HT-29 (cell line): ENCODE data around the gene DSG2. TPM values are rescaled to one million over a fixed set of nuclear protein-coding genes. Genes with fewer than 3 reads are reported as not detected.

Experiments
- DNase-seq: peaks from one replicate; pipeline ENCODE4 v3.0.0-alpha.2; 2015; ENCODE audit warnings: low spot score
- total RNA-seq: library from RNA; depleted of rRNA; stranded (reverse); fragments of >200 nt; shearing (Covaris generic); gene quantifications from 2 replicates; pipeline ENCODE4 v1.2.3, GENCODE V29; 2014; rRNA removed

DSG2 gene
- total RNA-seq, 1 experiment from 2014 or later: 17.8 TPM

GRCh38 chr18:31590570-31590969 is 92.6 kb downstream of the DSG2 start:
- no peak for DNase-seq

DNA sequence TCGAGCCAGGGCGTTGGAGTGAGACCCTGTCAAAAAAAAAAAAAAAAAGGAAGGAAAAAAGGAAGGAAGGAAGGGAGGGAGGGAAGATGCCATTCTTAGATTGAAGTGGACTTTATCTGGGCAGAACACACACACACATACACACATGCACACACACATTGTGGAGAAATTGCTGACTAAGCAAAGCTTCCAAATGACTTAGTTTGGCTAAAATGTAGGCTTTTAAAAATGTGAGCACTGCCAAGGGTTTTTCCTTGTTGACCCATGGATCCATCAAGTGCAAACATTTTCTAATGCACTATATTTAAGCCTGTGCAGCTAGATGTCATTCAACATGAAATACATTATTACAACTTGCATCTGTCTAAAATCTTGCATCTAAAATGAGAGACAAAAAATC is 93.1 kb downstream of the DSG2 start:
- no peak for DNase-seq

- no peak for DNase-seq
These were observed 93.7 kb downstream of the DSG2 start, which contains the start of gene TTR for GRCh38 chr18:31591628-31592027. Gene TTR (plus strand): TSS chr18:31591877. CDS start chr18:31591903, 26 bp downstream.

GRCh38 chr18:31592506-31593157 is 94.7 kb downstream of the DSG2 start:
- no peak for DNase-seq

GRCh38 chr18:31595121-31595771 is 97.3 kb downstream of the DSG2 start:
- DNase-seq: no peak

DNA sequence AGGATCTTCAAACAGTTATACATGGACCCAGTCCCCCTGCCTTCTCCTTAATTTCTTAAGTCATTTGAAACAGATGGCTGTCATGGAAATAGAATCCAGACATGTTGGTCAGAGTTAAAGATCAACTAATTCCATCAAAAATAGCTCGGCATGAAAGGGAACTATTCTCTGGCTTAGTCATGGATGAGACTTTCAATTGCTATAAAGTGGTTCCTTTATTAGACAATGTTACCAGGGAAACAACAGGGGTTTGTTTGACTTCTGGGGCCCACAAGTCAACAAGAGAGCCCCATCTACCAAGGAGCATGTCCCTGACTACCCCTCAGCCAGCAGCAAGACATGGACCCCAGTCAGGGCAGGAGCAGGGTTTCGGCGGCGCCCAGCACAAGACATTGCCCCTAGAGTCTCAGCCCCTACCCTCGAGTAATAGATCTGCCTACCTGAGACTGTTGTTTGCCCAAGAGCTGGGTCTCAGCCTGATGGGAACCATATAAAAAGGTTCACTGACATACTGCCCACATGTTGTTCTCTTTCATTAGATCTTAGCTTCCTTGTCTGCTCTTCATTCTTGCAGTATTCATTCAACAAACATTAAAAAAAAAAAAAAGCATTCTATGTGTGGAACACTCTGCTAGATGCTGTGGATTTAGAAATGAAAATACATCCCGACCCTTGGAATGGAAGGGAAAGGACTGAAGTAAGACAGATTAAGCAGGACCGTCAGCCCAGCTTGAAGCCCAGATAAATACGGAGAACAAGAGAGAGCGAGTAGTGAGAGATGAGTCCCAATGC is 98.3 kb downstream of the DSG2 start:
- peak; percentile 12 for DNase-seq

- no peak for DNase-seq
These were observed 100.2 kb downstream of the DSG2 start for GRCh38 chr18:31598021-31598805.

Other genes with a start within 250 kb of the DSG2 start
- not detected in 2 replicates for gene DSG1, start 180.0 kb upstream of the DSG2 start, total RNA-seq
- 0.03 and 0.38 TPM in 2 replicates for gene DSG4, start 121.4 kb upstream of the DSG2 start, total RNA-seq
- gene DSG3, start 50.4 kb upstream of the DSG2 start, total RNA-seq: 0.03 TPM in 1 of 2 replicates, not detected in the other
- 1.3 and 2.8 TPM in 2 replicates for gene TTR, start 93.7 kb downstream of the DSG2 start, total RNA-seq
- 0.68 and 2.3 TPM in 2 replicates for gene B4GALT6, start 186.4 kb downstream of the DSG2 start, total RNA-seq